NK-92 (cell line): Measurements from ENCODE around the gene TNIK.

Source experiments
- DNase-seq: peaks from one replicate; lab custom pipeline; 2025; ENCODE audit not compliant: unreplicated experiment; lab: John Stamatoyannopoulos, UW

TNIK gene

DNA sequence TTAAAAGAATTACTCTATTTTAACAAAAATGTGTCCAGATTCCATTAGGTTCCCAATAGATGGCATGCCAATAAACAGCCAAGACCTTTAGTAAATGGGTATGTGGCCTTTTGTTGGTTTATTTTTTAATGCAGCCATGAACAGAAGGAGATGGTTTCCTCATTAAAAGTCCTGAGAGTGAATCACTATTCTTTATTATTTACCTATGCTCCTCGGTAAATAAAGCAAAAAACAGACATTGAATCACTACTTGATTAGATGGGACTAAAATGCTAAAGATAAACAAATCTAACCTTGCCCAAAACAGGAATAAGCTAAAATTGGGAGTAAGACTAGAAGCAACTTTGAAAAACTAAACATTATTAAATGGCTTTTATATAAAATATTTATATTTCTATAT lies 94.2 kb downstream of the TNIK start:
- DNase-seq = no peak

DNA sequence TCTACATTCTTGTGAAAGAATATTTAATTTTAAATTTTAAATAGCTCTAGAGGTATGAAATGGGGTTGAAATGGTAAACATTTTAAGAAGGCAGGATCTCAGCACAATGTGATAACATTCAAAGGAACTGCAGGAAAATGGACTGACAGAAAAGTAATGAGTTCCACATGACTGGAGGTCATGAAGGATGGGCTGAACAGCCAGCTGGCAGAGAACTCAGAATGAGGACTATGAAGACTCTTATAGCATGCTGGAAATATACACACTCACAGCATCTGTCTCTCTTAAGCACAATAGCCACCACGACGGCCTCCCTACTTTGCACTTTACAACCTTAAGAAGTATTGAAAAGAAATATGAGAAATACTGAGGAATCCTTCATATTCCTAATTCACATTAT lies 94.7 kb downstream of the TNIK start:
- no peak for DNase-seq

DNA sequence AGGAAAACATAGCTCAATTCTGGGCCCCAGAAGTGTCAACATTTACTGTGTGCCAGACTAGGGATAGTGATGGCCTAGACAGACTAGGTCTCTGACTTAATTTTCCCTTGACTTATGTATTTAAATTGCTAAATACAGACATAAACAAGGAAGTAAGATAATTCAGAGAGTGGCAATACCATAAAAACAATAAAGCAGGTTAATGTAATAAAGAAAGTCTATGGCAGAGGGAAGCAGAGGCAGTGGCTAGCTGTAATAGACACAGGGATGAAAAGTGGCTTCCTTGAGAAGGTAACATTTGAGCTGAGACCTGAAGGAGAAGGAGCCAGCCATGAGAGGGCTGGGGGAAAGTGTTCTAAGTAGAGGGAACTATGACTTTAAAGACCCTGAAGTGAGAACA lies 95.7 kb downstream of the TNIK start:
- DNase-seq = no peak

DNA sequence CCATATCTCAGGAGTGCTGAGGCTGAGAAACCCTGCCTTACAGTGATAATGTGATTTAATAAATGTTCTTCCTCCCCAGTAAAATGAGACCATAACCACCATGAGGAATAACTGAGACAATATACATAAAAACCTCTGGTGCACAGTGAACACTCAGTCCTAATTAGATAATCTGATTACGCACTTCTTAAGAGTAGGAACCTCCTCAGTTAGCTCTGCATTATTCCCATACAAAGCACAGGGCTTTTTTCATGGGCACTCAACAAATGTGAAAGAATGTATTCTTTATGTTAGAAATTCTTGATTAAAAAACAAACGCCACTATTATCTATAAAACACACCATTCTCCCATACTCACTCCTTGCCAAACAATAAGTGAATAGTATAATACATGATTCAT lies 97.0 kb downstream of the TNIK start:
- DNase-seq = no peak

DNA sequence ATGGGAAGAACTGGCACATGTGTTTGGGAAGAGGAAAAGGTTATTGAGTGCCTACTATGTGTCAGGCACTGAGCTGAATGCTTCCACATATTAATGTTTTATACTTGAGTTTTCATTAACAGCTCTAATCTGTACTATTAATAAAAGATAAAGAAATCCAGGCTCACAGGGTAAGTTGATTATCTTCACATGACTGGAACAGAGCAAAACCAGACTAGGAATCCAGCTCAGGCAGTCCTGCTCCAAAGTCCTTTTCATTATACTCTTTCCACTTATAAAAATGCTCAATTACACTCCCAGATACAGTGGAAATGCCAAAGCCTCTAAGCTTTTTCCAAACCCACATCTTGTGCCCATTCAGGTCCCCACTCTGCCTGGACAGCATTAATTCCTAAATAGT lies 97.6 kb downstream of the TNIK start:
- DNase-seq = no peak

DNA sequence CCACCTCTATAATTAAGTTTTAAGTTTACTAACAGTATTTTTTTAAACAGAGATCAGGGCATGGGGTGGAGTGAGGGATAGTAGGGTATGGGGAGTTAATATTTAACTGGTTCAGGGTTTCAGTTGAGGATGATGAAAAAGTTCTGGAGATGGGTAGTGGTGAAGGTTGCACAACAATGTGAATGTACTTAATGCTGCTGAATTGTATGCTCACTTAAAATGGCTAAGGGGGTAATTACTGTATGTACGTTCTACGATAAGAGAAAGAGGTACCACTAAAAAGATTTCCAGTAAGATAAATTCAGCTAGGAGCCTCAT lies 101.4 kb downstream of the TNIK start:
- no peak for DNase-seq

DNA sequence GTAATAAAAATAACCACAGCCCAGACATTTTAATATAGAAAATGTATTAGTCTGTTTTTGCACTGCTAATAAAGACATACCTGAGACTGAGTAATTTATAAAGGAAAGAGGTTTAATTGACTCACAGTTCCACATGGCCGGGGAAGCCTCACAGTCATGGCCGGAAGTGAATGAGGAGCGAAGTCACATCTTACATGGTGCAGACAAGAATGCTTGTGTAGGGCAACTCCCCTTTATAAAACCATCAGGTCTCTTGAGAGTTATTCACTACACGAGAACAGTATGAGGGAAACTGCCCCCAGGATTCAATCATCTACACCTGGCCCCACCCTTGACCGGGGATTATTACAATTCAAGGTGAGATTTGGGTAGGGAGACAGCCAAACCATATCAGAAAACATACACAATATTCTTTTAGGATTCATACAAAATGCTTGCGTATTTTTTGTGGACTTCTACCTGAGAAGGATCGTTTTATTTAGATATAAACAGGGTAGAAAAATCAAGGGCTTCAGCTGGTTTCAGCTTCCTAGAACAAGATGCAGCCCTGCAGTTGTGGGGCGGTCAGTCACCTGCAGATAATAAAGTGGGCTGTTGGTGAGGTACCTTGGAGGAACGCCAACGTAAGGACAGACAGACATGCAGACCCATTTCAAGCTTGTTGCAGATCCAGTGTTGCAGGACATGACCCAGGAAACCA lies 101.9 kb downstream of the TNIK start:
- no peak for DNase-seq

DNA sequence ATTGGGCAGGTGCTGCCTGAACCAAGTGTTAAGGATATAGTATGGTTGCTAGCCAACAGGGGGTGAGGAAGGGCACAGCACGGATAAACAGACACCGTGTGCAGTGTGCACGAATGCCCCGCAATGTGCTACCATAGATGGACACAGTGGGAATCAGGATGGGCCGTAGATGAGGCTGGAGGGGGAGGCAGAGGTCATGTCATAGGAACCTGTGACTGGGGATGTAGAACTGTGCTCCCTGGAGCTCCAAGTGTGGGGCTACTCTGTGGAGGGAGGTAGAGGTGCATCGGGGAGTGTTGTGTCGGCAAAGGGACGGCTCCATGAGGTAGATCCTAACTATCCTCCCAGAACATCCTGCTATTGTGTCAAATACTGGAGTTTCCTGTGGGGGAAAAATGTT lies 102.5 kb downstream of the TNIK start:
- no peak for DNase-seq

DNA sequence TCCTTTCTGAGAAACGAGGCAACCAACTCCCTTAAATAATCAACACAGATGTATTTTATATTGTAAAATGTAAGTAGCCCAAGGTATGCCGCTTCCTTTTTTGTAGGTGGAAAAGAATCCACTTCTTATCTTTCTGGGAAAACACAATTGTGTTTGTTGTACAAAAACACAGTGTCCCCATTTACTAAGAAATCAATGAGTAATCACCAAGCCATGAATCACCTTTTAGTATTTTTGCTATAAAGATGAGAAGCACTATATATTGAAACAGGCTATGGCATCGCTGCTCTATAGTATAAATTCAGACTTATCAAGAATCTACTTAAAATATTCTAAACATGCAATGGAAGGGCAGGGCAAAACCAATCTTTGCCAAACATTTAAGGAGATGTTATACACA lies 104.0 kb downstream of the TNIK start:
- no peak for DNase-seq

DNA sequence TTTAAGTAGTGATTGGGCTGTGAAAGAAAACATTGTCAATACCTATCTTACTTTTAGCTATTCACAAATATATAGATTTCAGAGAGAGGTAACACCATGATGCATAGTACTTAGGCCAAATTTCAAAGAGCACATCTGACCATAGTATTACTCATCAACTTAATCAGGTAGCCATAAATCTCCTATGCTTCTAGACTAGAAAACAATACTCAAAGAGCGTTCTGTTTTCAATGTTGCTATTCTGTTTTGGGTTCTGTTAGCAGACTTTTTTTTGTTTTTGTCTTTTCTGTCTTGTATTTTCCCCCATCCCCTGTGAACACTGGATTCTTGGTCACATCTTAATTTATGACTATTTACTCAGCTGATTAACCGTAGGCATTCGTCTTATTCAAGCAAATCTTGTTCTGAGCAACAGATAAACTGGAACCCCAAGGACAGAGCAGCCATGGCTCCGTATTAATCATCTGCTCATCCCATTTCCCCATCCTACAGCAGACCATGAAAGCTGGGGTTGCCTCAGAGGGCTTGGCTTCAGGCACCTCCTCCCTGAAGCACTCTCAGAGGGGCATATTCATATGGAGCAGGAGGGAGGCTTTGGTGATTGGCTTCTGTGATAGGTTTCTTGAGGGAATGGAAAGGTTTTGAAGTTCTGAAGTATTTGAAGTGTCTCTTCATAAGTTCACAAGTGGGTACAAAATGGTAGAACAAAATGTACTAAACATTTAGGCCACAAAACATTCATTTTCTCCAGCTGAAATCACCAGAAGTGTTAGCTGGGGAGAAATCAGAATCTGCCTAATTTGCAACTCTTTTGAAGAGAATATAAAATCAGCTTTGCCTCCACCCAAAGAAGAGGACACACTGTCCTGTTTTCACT lies 105.3 kb downstream of the TNIK start:
- no peak for DNase-seq

DNA sequence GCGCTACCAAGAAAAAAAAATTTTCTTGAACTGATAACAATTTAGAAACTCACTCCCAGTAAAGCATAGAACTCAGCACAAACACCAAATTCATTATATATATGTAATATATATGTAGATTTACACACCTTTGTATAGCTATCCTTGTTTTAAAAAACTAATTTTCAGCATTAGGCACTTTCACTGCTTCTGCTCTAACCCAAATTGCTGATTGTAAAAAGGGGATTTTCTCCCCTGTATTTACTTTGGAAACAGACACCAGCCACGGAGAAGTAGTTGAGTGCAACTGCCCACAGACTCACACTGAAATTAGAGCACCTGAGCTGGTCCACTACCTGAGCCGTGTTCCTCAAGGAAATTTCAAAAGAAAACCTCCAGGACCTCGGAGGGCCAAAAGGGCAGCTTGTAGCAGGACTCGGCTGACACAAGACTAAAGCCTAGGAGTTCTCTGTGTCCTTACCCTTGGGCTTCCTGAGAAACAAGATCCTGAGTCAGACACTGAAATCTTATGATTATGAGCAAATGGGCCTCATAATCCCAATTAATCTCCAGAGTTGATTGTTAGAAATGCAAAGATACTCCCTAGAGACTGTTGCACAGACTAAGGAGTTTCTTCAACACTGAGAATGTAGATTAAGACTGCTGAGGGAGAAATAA lies 106.0 kb downstream of the TNIK start:
- no peak for DNase-seq

DNA sequence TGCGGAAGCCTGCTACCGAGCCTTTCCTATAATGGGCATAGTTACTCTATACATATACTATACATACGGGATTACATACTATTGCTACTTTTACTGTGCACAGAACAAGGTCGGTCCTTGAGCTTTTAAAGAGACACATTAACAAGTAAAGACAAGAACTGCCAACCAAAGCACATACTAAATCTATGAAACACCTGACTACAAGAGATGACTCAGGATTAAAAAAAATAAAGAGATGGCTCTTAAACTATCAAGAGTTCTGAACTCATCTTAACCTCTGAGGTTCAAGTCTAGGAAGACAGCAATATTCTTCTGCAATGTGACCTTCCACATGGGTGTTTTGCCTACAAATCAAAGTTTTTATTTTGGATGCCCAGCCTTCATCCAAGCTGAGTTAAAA lies 106.8 kb downstream of the TNIK start:
- no peak for DNase-seq

DNA sequence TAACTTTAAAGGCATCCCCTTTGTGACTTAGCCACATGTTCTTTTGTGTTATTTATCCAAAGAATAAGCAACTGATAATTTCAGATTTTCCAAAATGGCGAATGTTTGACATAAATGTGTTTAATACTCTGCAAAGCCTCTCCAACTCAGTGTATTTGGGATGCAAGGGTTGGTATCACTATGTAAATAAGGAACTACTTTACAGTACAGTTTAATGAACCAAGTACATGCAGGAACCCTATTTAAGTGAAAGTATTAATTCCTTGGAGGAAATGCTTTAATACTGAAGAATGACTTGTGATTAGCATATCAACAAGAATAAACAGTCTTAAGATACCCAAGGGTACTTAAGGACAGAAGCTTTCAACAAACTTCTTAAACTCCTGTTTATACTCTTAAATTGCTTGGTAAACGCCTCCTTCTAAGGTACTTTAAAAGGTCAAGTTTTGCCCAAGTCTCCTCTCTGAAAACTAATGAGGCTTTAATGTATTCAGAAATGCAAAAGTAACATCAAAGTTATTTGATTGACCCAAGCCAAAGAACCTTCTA lies 107.7 kb downstream of the TNIK start:
- no peak for DNase-seq

DNA sequence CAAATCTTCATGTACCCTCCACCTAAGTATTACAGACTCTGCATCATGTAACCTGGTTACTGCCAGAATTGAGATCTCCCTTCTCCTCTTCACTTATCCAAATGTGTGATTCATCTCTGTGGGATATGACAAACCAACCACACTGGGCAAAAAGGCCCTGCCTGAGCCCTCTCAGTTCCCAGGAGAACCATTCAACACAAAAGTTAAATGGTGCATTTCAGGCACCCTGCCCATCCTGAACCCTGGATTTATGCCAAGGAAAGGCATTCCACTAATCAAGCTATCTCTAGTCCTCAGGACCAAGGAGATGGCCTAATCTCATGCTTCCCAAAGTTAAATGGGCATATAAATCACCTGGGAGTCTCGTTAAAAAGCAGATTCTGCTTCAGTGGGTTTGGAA lies 108.5 kb downstream of the TNIK start:
- DNase-seq = no peak

DNA sequence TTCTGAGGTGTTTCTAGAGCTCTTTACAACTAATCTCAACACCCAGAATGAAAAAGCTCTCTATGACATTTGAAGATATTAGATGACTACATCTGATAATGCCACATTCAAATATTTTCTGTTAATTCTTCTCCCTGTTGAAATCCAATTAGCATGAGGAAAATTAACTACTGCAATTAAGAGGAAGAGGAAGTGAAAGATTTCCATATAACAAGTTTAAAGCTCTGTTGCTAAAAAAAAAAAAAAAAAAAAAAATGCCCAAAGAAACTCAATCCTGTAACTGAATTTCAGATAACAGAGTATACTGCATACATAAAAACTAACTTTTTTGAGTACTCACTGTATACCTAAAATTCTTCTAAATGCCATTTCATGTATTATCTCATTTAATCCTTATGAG lies 109.8 kb downstream of the TNIK start:
- no peak for DNase-seq

DNA sequence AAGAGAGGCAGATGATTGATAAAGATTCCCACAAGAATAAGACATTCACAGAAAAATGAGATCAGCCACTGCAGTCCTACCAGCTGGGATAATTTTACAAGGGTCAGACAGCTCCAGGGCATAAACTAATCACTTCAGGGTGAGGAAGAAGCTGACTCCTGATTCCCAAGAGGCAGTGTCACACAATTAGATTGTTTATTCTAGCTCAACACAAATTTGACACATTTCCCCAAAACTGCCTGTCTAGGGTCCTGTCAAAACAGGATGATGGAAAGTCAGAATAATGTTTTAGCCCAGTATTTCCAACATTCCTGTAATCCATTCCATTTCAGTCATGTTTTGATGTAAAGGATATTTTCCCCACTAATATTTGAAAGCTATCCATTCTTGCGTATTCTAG lies 110.8 kb downstream of the TNIK start:
- no peak for DNase-seq

DNA sequence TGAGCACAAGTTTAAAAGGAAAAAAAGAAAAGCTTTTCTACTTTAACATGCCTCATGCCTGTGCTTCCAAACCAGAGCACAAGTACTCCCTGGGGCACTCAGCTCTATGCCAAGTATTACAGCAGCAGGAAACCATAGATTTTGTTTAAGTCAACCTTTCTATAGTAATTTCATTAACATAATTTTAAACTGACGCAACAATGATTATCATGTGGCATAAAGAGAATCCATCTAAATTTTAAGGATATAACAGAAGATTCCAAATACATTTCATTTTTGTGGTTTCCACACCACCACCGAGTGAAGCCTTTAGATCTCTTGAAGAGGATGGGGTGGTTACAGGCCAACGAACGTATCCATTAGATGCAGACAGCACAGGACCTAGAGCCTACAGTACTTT lies 112.1 kb downstream of the TNIK start:
- DNase-seq = no peak

DNA sequence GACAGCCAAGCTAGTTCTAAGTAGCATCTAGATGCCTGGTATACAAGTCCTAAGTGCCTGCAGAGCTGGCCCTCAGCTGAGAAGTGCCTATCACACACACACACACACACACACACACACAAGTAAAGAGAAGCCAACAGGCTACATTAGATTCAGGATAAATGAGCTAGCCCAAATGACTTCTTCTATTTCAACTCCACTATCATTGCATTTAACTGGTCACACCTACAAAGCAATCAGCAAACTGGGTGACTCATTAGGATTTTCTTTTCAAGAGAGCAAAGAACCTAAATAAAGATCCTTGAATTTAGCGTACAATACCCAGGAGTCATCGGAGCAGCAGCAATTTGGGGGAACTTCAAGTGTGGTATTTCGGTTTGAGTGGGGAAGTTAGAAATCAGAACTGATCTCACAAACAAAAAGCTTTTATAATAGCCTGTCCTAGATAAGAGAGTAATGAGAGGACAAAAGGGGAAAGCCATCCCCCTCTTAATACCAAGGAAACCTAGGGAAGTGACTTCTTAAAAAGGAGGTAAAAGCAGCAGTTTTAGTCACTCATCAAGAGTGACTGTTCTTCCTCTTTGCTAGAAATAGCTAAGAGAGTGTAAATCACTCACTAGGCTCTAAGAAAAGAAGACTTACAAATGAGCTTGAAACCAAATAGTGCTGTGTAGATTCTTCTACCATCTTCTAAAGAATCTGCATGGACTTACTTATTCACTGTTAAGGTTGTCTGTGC lies 112.7 kb downstream of the TNIK start:
- DNase-seq = no peak

DNA sequence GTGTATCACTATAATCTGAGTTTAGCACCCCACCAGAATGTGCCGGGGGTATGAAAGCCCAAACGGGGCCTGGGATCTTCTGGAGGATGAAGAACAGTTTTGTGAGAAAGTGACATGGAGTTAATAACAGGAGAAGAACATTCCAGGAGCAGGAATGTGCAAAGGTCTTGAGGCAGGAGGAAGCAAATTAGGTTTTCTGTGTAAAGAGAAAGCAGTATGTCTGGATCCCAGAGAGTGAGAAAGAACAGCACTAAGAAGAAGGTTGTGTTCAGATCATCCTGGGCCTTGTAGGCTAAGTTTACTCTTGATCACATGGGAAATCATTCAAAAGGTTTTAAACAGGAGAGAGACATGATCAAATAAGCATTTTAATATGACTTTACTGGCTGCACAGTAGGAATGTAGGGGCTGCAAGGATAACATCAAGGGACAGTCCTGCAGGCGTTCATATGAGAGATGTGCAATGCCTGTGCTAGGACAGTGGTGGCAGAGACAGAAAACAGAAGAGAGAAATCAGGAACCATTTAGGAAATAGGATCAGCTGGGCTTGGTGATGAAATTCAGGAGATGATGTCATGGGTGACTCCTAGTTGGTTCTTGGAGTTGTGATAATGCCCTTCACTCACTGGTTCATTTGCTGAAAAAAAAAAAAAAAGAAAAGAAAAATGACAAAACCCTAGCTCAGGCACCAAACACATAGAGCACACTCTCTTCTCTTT lies 113.5 kb downstream of the TNIK start:
- no peak for DNase-seq

DNA sequence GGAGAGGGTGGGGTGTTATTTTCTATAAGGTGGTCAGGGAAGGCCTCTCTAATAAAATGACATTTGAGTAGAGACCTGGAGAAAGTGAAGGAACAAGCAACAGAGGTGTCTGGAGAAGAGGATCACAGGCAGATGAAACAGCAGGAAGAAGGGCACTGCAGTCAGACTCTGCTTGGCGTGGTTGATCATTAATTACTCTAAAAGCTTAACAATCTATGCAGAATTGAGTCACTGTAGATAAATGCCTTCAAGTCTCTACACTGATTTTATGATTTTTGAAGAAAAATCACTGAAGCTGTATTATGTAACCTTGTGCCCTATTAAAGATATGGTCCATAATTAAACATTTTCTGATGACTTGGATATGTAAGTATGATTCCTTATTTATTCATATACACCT lies 114.2 kb downstream of the TNIK start:
- no peak for DNase-seq
